UCSD-AML1 (cell line): ENCODE results near the gene HECTD1.
"Not testable (repeated sequence)": the region's sequence is repeated elsewhere in the genome, so short reads cannot be mapped to it uniquely, and the experiment has no call there.

Experiments
- DNase-seq: peaks from one replicate; lab custom pipeline; 2025; ENCODE audit not compliant: unreplicated experiment; lab: John Stamatoyannopoulos, UW

HECTD1 gene

DNA sequence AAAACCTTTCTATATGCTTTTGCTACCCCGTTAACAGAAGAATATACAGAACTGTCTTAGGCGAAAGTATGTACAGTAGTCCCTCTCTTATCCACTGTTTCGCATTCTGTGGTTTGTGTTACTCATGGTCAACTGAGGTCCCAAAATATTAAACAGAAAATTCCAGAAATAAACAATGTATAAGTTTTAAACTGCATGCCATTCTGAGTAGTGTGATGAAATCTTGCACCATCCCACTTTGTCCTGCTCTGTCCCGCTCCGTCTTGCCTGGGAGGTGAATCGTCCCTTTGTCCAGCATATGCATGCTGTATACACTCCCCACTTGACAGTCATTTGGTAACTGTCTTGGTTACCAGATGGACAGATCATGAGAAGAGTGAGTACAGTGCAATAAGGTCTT lies 111.3 kb downstream of the HECTD1 start:
- DNase-seq = no peak

DNA sequence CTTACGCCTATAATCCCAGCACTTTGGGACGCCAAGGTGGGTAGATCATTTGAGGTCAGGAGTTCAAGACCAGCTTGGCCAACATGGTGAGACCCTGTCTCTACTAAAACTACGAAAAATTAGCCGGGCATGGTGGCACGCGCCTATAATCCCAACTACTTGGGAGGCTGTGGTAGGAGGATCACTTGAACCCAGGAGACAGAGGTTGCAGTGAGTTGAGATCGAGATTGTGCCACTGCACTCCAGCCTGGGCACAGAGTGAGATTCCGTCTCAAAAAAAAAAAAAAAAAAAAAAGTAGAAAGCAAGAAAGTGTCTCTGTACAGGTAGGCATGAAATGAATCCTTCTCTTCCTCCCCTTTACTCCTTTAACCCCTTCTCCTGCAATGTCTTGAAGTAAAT lies 111.8 kb downstream of the HECTD1 start:
- not testable (repeated sequence) for DNase-seq

GRCh38 chr14:31093884-31094839 lies 113.4 kb downstream of the HECTD1 start:
- DNase-seq = not testable (repeated sequence)

DNA sequence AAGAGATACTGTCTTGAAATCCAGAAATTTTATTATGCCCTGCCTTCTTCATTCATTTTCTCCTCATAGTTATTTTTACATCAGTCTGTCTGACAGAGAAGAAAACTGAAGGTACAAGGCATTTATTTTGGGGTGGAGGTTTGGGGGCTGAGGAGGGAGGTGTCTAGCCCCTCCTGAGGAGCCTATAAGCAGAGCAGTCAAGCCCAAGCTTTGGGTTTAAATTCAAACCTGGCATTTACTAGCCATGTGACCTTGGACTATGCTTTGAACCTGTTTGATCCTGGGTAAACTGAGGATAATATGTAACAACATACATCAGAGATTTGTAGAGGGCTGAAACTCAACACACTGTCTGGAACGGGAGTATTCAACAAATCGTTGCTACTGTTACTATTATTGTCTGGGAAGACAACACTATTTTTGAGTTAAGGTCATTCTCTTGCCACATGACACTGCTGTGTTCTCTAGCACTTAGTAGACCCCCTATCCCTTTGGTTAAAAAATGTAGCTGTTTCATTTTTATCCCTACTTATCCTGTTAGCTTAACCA lies 115.4 kb downstream of the HECTD1 start:
- no peak for DNase-seq

DNA sequence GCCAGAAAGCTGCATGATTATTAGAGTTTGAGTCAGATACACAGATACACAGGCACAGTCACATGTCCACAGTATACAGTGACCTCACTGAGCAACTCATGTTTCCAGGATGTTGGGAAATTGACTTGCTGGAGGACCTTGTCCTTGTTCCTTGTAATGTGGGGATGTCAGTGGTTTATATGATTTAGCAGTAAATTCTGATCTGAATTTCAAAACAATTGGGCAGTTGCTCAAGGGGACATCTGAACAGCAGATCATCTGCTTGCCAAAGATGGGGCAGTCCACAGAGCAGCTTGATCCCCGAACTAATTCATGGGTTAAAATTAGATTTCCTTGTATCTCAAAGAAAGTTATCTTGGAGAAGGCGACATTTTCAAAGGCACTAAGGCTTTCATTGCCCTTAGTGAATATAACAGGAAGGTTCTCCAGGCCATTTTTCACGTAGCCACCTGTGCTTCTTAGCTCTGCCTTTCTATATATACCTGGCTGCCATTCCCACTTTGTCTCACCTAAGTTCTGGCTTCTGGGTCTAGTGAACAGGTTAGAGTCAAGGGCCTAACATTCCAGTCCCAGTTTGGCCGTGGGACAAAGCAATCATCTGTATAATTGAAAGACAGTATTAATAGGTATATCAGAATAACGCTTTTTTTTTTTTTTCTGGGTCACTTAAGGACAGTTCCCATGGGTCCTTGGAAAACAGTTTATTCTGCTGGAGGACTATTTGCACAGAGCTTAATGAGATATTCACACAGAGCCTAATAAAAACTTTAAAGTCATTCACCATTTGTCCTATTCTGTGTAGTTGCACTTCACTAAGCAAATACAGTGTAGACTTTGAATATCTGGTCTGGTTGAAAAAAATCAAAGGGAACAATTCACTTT lies 116.5 kb downstream of the HECTD1 start:
- DNase-seq = no peak

- DNase-seq = not testable (repeated sequence)
Measured at GRCh38 chr14:31086466-31086865, 121.1 kb downstream of the HECTD1 start.

DNA sequence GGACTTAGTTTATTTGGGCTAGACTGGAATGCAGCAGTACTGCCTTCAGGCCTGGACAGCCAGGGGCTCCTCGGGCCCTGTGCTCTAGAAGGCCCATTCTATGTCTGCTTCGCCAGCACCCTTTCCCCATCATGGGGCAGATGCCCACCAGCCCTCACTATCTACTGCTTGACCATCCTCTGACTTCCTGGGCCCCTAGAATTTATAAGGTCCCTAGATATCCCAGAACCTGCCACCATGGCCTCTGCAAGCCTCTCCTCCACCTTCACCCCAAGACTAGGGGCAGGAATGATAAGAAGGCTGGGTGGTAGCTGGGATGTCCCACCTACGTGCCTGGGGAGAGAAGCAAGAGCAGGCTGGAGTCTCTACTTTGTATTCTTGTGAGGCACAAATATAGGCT lies 122.6 kb downstream of the HECTD1 start:
- DNase-seq = no peak

DNA sequence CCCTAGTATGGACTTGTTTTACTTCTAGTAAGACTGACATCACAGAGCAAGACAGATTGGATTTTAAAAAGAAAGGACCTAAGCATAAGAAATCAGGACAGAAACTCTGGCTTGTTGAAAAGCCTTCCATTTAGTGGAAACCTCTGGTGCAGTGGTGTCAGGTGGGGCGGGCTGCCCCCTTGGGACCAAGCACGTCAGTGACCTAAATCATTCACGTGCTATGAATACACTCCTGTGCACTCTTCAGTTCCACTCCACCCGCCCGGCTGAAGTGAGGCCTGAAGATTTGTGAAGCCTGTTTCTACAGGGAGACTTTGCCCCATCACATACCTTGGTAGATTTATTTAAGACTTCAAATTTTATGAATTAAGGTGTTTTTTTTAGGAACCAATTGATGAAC lies 123.2 kb downstream of the HECTD1 start:
- DNase-seq = no peak

- DNase-seq = no peak
Measured at GRCh38 chr14:31083781-31084180, 123.8 kb downstream of the HECTD1 start.

DNA sequence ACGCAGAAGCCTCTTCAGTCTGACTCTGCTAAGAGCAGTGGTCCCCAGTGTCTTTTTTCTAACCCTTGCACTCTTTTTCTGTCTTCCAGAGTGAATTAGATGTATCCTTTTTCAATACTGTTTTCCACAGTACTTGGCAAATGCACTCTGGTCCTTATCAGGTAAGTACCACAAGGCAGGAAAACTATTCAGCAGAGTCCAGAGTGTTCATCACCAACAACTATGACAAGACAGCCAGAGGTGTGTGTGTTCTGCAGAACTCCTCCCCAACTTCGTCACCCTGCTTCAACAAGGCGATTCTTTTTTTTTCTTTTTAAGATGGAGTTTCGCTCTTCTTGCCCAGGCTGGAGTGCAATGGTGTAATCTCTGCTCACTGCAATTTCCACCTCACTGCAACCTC lies 127.1 kb downstream of the HECTD1 start:
- DNase-seq = no peak

GRCh38 chr14:31080056-31080455 lies 127.5 kb downstream of the HECTD1 start:
- DNase-seq = no peak

DNA sequence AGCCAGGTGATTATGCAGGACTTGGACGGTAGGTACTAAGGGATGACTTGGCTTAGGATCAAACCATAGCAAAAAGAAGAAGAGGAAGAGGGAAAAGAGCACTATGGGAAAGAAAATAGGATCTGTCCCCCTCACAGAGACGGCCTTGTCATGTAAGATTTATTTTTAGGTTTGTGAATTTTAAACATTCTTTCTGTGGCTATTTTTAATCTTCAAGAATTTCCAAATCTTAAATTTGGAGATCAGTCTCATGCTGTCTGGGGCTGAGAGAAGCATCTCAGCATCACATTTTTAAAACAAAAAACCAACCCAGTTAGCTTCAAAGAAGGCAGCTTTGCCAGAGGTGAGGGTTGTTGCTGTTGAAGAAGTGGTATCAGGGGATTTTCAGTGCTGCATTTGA lies 128.8 kb downstream of the HECTD1 start:
- DNase-seq = no peak

DNA sequence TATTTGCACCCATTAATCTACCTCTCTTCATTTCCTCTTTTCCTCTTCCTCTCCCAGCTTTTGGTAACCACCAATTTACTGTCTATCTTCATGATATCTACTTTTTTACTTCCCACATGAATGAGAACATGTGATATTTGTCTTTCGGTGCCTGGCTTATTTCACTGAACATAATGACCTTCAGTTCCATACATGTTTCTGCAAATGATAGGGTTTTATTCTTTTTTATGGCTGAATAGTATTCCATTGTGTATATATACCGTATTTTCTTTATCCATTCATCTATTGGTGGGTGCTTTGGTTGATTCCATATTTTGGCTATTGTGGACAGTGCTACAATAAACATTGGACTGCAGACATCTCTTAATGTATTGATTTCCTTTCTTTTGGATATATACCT lies 132.4 kb downstream of the HECTD1 start:
- DNase-seq = no peak

- no peak for DNase-seq
Measured at GRCh38 chr14:31071151-31071550, 136.4 kb downstream of the HECTD1 start.

GRCh38 chr14:31070431-31070830 lies 137.2 kb downstream of the HECTD1 start:
- DNase-seq = no peak

DNA sequence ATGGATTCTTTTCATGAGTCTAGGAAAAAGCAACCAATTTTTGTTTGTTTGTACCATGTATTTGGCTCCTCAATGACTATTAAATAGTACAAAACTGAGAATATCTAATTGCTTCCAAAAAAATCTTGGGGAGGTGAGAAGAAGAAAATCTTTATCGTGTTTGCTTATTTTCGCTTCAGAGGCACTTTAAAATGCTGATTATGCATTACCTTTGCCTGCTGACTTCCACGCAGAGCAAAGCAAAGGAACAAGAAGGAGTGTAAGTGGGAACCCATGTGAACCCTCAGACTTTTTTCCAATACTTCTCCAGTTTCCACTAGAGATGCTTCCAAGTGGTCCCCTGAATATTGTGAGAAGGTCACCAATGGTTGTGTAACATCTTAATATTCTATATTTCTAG lies 138.2 kb downstream of the HECTD1 start:
- DNase-seq = no peak

DNA sequence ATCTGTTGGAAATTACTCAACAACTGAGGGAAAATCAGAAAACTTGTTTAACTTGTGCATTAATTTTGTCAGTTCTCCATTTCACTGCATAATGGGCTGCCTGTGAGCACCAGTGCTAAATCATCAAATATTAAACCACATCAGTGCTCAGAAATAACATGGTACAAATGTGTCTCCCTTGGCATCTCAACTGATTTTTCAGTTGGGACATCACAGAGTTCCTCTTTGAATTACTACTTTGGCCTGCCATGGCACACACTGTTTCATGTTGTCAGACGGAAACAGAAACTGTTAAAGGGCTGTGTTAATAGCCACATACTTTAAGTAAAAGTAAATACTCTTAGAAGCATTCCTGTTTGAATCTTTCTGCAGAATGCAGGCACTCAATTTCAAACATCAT lies 139.4 kb downstream of the HECTD1 start:
- DNase-seq = no peak

- not testable (repeated sequence) for DNase-seq
Measured at GRCh38 chr14:31062908-31063307, 144.7 kb downstream of the HECTD1 start.

DNA sequence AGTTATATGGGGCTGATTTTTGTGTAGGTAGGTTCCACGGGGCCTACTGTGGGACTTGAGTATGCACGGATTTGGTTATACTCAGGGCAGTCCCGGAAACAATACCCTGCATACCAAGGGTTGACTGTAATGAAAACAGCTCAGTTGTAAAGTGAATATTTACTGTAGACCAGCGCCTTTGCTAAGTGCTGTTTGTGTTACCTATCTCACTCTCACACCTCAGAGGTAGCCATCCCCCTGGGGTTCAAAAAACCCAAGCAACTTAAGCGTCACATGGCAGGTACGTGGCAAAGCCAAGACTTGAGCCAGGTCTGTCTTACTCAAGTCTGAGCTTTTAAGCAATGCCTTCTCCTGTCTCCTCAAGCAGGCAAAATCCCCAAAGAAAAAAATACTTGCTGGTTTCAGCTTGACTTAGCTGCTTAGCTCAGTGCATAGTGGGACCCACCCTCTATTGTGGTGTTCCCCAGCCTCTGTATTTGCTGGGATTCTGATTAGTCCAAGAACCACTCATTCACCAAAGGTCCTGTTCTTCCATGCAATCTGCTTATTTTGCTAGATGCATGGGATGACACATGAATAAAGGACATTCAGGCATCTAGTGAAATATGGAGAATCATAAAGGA lies 147.2 kb downstream of the HECTD1 start:
- no peak for DNase-seq

GRCh38 chr14:31059152-31059924 lies 148.3 kb downstream of the HECTD1 start:
- DNase-seq = peak; percentile 81
